HAP-1 (cell line): ENCODE results near the gene LPCAT2.

Experiments
- DNase-seq, 2 experiments: peaks; one replicate each; pipeline ENCODE4 v3.0.0-alpha.2; 2016 to 2020; ENCODE audit warnings: low spot score in 2 of 2
- H3K27me3 ChIP-seq: fragments of 250-450 bp; sonication (Bioruptor Pico); 2 replicates; pipeline ENCODE4 v1.5.1; 2020; ENCODE audit warnings: low read depth, mild to moderate bottlenecking, moderate library complexity
- H3K36me3 ChIP-seq: fragments of 250-450 bp; sonication (Bioruptor Pico); replicated peaks from 2 replicates; pipeline ENCODE4 v1.5.1; 2020; ENCODE audit warnings: mild to moderate bottlenecking
- H3K4me1 ChIP-seq: fragments of 250-450 bp; sonication (Bioruptor Pico); 2 replicates; pipeline ENCODE4 v1.5.1; 2020; ENCODE audit warnings: mild to moderate bottlenecking
- H3K4me3 ChIP-seq: fragments of 250-450 bp; sonication (Bioruptor Pico); 2 replicates; pipeline ENCODE4 v1.5.1; 2020; ENCODE audit warnings: mild to moderate bottlenecking, moderate library complexity
- H3K9me3 ChIP-seq: fragments of 250-450 bp; sonication (Bioruptor Pico); 2 replicates; pipeline ENCODE4 v1.5.1; 2020; ENCODE audit warnings: mild to moderate bottlenecking, moderate library complexity
- in situ Hi-C: fragments of 300-500 bp; cut with MboI; formaldehyde crosslinking; loops from 3 replicates; pipeline ENCODE4 v1.14.3; 2020; ENCODE audit warnings: low sequenced_read_pairs, inconsistent platforms, mixed read lengths

LPCAT2 gene

DNA sequence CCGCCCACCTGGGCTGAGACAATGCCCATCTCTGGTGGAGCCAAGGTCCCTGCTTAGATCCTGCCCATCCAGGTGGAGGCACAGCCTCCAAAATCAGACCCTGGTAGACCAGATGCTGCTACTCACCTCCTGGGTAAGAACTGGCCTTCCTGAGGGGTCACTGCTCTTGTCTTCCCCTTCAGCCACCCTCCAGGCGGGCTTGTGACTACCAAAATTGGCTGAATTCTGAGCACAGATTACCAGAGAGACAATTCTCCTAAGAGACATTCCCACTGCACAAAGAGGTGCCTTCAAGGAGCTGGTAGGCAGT lies 19.0 kb upstream of the LPCAT2 start:
- Histone ChIP-seq H3K27me3 (no peaks in the 10 kb centered on the region), H3K9me3 (no peaks in the 10 kb centered on the region), H3K4me1 (no peaks in the 10 kb centered on the region), H3K36me3 (no peaks in the 10 kb centered on the region), H3K4me3 (no peak overlapping the region)
- in situ Hi-C loops, result no loop called here
- no peak for DNase-seq

DNA sequence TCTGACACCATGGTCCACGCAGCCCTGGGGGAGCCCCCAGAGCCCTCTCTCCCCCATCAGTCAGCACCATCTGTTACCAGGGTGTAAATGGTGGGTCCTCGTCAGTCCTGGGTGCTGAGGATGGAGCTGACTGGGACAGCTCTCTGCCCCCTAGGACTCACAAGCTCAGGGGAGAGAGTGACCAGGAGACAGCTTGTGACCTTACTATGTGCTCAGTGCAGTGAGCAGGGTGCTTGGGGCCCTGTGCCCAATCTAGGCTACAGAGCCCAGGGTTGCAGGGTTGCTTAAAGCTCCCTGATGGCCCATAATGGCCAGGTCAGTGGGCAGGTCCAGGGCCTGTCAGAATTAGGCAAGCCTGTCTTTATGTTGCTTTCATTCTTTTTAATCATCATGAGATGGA lies 18.6 kb upstream of the LPCAT2 start:
- no peaks in the 10 kb centered on the region for H3K27me3 ChIP-seq
- no peak for DNase-seq
- H3K4me1 ChIP-seq, result no peaks in the 10 kb centered on the region
- H3K4me3 ChIP-seq, result no peak overlapping the region
- no peaks in the 10 kb centered on the region for H3K9me3 ChIP-seq
- no peaks in the 10 kb centered on the region for H3K36me3 ChIP-seq
- in situ Hi-C loops, result no loop called here

DNA sequence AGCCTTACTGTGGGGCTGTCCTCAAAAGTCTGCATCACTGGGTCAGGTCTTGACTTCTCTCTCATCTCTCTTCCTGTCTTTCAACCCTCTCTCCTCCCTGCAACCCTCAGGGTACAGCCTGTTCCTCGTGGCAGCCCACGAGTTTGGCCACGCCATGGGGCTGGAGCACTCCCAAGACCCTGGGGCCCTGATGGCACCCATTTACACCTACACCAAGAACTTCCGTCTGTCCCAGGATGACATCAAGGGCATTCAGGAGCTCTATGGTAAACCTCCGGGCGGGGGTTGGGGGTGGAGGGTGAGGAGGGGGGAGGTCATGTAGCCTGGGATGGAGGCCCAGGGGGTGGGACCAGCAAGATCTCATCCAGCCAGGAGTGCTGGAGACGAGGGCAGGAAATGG lies 17.2 kb upstream of the LPCAT2 start:
- Histone ChIP-seq H3K9me3 (no peaks in the 10 kb centered on the region), H3K27me3 (no peaks in the 10 kb centered on the region), H3K4me3 (no peak overlapping the region), H3K4me1 (no peaks in the 10 kb centered on the region), H3K36me3 (no peaks in the 10 kb centered on the region)
- no peak for DNase-seq
- in situ Hi-C loops, result no loop called here

GRCh38 chr16:55492756-55493380 lies 16.0 kb upstream of the LPCAT2 start:
- in situ Hi-C loops, result no loop called here
- Histone ChIP-seq H3K36me3 (no peaks in the 10 kb centered on the region), H3K9me3 (no peaks in the 10 kb centered on the region), H3K27me3 (no peaks in the 10 kb centered on the region), H3K4me1 (no peaks in the 10 kb centered on the region), H3K4me3 (no peak overlapping the region)
- no peak for DNase-seq

- no peak overlapping the region for H3K4me3 ChIP-seq
- no peaks in the 10 kb centered on the region for H3K27me3 ChIP-seq
- H3K4me1 ChIP-seq, result no peaks in the 10 kb centered on the region
- H3K9me3 ChIP-seq, result no peaks in the 10 kb centered on the region
- no peak for DNase-seq
- no peaks in the 10 kb centered on the region for H3K36me3 ChIP-seq
- in situ Hi-C loops, result no loop called here
These were observed 13.9 kb upstream of the LPCAT2 start for GRCh38 chr16:55494994-55495421.

DNA sequence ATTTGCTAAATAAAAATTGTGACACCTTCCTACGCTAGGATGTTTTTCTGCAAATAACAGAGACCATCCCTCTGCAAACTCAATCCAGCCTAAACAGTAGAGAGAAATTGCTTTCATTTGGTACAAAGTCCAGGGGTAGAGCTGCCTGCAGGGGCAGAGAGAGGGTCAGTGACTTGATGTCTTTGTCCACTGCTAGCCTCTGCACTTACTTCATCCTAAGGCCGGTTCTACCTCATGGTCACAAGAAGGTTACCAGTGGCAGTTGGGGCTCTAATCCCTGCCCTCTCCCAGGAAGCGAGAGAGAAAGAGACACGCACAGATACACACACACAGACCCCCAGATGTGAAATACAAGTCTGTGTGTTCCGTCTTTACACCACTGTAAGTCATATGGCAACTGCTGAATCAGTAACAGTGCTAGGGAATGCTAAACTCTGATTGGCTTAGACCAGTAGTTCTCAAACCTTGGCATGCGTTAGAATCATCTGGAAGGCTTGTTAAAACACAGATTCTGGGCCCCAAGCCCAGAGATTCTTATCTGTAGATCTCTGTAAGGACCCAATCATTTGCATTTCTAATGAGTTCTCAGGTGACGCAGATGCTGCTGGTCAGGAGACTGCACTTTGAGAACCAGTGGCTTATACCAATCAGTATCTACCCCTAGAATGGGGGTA lies 13.1 kb upstream of the LPCAT2 start:
- H3K9me3 ChIP-seq, result no peaks in the 10 kb centered on the region
- H3K4me3 ChIP-seq, result no peak overlapping the region
- no peaks in the 10 kb centered on the region for H3K36me3 ChIP-seq
- H3K4me1 ChIP-seq, result no peaks in the 10 kb centered on the region
- H3K27me3 ChIP-seq, result no peaks in the 10 kb centered on the region
- in situ Hi-C loops, result no loop called here
- no peak for DNase-seq

DNA sequence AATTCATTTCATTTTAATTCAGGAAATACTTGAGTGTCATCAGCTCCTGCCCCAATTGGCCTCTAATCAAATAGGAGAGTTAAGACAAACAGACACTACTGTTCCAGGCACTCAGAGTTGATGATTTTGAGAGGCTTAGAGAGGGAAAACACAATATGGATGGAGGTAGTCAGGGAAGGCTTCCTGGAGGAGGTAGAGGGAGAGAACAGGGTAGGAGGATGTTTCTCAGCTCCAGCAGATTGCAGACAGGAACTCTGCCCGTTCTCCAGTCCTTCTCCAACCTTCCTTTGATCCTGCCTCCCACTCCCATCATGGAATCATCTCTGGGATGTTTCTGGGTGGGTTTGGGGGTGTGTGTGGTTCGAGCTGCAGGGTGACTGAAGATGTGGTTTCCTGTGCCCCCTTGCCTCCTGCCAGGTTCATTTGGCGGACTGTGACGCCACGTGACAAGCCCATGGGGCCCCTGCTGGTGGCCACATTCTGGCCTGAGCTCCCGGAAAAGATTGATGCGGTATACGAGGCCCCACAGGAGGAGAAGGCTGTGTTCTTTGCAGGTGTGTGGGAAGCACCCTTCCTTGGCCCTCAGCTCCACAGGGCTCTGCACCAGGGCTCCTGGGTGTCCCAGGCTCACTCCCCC lies 12.2 kb upstream of the LPCAT2 start:
- no peak for DNase-seq
- Histone ChIP-seq H3K36me3 (no peaks in the 10 kb centered on the region), H3K4me3 (no peak overlapping the region), H3K27me3 (no peaks in the 10 kb centered on the region), H3K4me1 (no peaks in the 10 kb centered on the region), H3K9me3 (no peaks in the 10 kb centered on the region)
- in situ Hi-C loops, result no loop called here

DNA sequence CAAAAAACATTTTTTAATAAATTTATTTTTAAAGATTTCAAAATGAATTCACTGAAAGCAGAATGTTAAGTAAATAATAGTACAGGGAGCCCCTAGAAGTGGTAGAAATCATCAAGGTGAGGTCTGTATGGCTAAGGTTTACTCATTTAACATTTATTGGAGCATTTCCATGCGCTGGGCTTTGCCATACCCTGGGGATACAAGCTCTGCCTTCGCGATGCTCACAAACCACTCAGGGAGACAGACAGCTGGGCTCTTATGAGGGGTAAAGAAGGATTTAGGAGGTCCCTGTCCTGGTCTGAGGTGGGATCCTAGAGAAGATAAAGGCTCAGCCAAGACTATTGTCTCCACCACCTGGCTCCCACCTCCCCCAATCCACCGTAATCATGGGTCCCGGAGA lies 11.3 kb upstream of the LPCAT2 start:
- no peaks in the 10 kb centered on the region for H3K9me3 ChIP-seq
- no peak for DNase-seq
- no peaks in the 10 kb centered on the region for H3K27me3 ChIP-seq
- H3K36me3 ChIP-seq, result no peaks in the 10 kb centered on the region
- in situ Hi-C loops, result no loop called here
- no peaks in the 10 kb centered on the region for H3K4me1 ChIP-seq
- no peak overlapping the region for H3K4me3 ChIP-seq

- Histone ChIP-seq H3K9me3 (no peaks in the 10 kb centered on the region), H3K4me1 (no peaks in the 10 kb centered on the region)
- in situ Hi-C loops, result no loop called here
These were observed 10.8 kb upstream of the LPCAT2 start for GRCh38 chr16:55498101-55498500.

GRCh38 chr16:55499281-55499680 lies 9.6 kb upstream of the LPCAT2 start:
- no peaks in the 10 kb centered on the region for H3K27me3 ChIP-seq
- in situ Hi-C loops, result no loop called here
- no peak overlapping the region for H3K4me3 ChIP-seq
- H3K36me3 ChIP-seq, result no peaks in the 10 kb centered on the region
- H3K9me3 ChIP-seq, result no peaks in the 10 kb centered on the region
- DNase-seq, result no peak
- no peaks in the 10 kb centered on the region for H3K4me1 ChIP-seq

More at GRCh38 chr16:55498101-55498500, 10.8 kb upstream of the LPCAT2 start:
- H3K36me3 ChIP-seq, result no peaks in the 10 kb centered on the region
- DNase-seq, result no peak
- H3K27me3 ChIP-seq, result no peaks in the 10 kb centered on the region
- no peak overlapping the region for H3K4me3 ChIP-seq

GRCh38 chr16:55499951-55500529 lies 8.8 kb upstream of the LPCAT2 start:
- no peak for DNase-seq
- no peaks in the 10 kb centered on the region for H3K27me3 ChIP-seq
- no peaks in the 10 kb centered on the region for H3K36me3 ChIP-seq
- in situ Hi-C loops, result no loop called here
- H3K4me3 ChIP-seq, result no peak overlapping the region
- no peaks in the 10 kb centered on the region for H3K4me1 ChIP-seq
- H3K9me3 ChIP-seq, result no peaks in the 10 kb centered on the region

- Histone ChIP-seq H3K4me3 (no peak overlapping the region), H3K36me3 (no peaks in the 10 kb centered on the region), H3K9me3 (no peaks in the 10 kb centered on the region), H3K27me3 (no peaks in the 10 kb centered on the region), H3K4me1 (no peaks in the 10 kb centered on the region)
- no peak for DNase-seq
- in situ Hi-C loops, result no loop called here
These were observed 8.3 kb upstream of the LPCAT2 start for GRCh38 chr16:55500530-55501011.

DNA sequence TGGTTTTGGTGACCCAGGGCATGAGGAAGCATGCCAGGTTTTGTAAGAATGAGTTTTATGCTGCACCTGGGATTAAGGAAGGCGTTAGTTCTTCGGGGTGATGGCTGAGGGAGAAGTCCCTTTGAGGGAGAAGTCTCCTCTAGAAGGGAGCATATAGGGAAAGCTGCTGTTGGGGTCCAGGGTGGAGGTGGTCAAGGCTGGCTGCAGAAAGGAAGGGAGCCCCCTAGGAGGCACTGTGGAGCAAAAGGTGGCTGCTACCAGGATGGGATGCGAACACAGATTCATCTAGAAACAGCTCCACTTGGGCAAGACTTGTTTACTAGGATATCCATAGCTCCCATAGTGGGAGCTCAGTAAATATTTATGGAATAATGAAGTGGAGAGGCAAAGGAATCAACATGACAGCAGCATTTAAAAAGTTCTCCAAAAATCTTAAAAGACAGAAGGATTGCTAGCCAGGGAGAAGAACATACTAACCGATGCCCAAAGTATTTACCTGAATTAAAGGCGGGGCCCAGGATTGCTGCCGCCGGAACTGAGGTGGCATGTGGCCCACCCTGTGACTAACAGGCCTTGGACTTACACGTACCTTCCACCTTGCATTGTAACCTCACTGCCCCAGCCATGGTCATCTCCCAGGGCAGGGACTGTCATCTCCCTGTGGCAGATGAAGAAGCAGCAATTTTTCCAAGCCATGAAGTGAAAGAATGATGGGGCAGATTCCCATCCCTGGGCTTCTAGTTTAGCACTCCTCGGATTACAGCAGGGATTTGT lies 7.1 kb upstream of the LPCAT2 start:
- H3K4me1 ChIP-seq, result no peaks in the 10 kb centered on the region
- H3K36me3 ChIP-seq, result no peaks in the 10 kb centered on the region
- no peak overlapping the region for H3K4me3 ChIP-seq
- in situ Hi-C loops, result no loop called here
- no peaks in the 10 kb centered on the region for H3K9me3 ChIP-seq
- peak in 1 of 2 experiments; percentile 35 for DNase-seq
- H3K27me3 ChIP-seq, result no peaks in the 10 kb centered on the region
